ENCODE data around the gene THOC2.
"Not testable (repeated sequence)": the region's sequence is repeated elsewhere in the genome, so short reads cannot be mapped to it uniquely, and the experiment has no call there.

THOC2 gene

GRCh38 chrX:123665197-123665596 lies 67.7 kb downstream of the THOC2 start:
- DNase-seq, result no peak

GRCh38 chrX:123664467-123665167 lies 68.2 kb downstream of the THOC2 start:
- DNase-seq, result not testable (repeated sequence)

More at GRCh38 chrX:123665197-123665596, 67.7 kb downstream of the THOC2 start:
- TF ChIP-seq POLR2A (IDR thresholded peaks at IDR 0.05; ENCODE audit: low read length) (no peak), GATA1 (IDR thresholded peaks at IDR 0.05; ENCODE audit: low read depth, low read length) (no peak)

- not testable (repeated sequence) for DNase-seq
Observed at GRCh38 chrX:123663720-123664119, 69.1 kb downstream of the THOC2 start.

GRCh38 chrX:123656507-123656906 lies 76.3 kb downstream of the THOC2 start:
- DNase-seq, result not testable (repeated sequence)

GRCh38 chrX:123648811-123649181 lies 84.1 kb downstream of the THOC2 start:
- not testable (repeated sequence) for DNase-seq

- TF ChIP-seq GATA1 (IDR thresholded peaks at IDR 0.05; ENCODE audit: low read depth, low read length) (no peak), POLR2A (IDR thresholded peaks at IDR 0.05; ENCODE audit: low read length) (no peak)
- DNase-seq, result no peak
Observed at GRCh38 chrX:123648028-123648810, 84.6 kb downstream of the THOC2 start.

GRCh38 chrX:123647244-123647643 lies 85.6 kb downstream of the THOC2 start:
- DNase-seq, result no peak
- no peak for TF ChIP-seq POLR2A (IDR thresholded peaks at IDR 0.05; ENCODE audit: low read length)

GRCh38 chrX:123629502-123629901 lies 103.3 kb downstream of the THOC2 start:
- no peak for DNase-seq
- TF ChIP-seq GATA1 (IDR thresholded peaks at IDR 0.05; ENCODE audit: low read depth, low read length), result no peak
- no peak for TF ChIP-seq POLR2A (IDR thresholded peaks at IDR 0.05; ENCODE audit: low read length)

- TF ChIP-seq POLR2A (IDR thresholded peaks at IDR 0.05; ENCODE audit: low read length), result no peak
- TF ChIP-seq GATA1 (IDR thresholded peaks at IDR 0.05; ENCODE audit: low read depth, low read length), result no peak
- DNase-seq, result no peak
Observed at GRCh38 chrX:123626962-123627361, 105.9 kb downstream of the THOC2 start.

GRCh38 chrX:123625952-123626351 lies 106.9 kb downstream of the THOC2 start:
- no peak for DNase-seq
- no peak for TF ChIP-seq GATA1 (IDR thresholded peaks at IDR 0.05; ENCODE audit: low read depth, low read length)
- TF ChIP-seq POLR2A (IDR thresholded peaks at IDR 0.05; ENCODE audit: low read length), result no peak

GRCh38 chrX:123625477-123625876 lies 107.4 kb downstream of the THOC2 start:
- no peak for DNase-seq
- TF ChIP-seq GATA1 (IDR thresholded peaks at IDR 0.05; ENCODE audit: low read depth, low read length), result no peak

GRCh38 chrX:123617007-123617406 lies 115.8 kb downstream of the THOC2 start:
- no peak for DNase-seq
- TF ChIP-seq GATA1 (IDR thresholded peaks at IDR 0.05; ENCODE audit: low read depth, low read length) (no peak), POLR2A (IDR thresholded peaks at IDR 0.05; ENCODE audit: low read length) (no peak)

GRCh38 chrX:123610915-123611314 lies 121.9 kb downstream of the THOC2 start:
- no peak for DNase-seq
- TF ChIP-seq POLR2A (IDR thresholded peaks at IDR 0.05; ENCODE audit: low read length) (no peak), GATA1 (IDR thresholded peaks at IDR 0.05; ENCODE audit: low read depth, low read length) (no peak)

- no peak for DNase-seq
- TF ChIP-seq POLR2A (IDR thresholded peaks at IDR 0.05; ENCODE audit: low read length), result no peak
- TF ChIP-seq GATA1 (IDR thresholded peaks at IDR 0.05; ENCODE audit: low read depth, low read length), result no peak
Observed at GRCh38 chrX:123607806-123608205, 125.0 kb downstream of the THOC2 start.

GRCh38 chrX:123607270-123607669 lies 125.6 kb downstream of the THOC2 start:
- DNase-seq, result no peak
- no peak for TF ChIP-seq GATA1 (IDR thresholded peaks at IDR 0.05; ENCODE audit: low read depth, low read length)
- no peak for TF ChIP-seq POLR2A (IDR thresholded peaks at IDR 0.05; ENCODE audit: low read length)

GRCh38 chrX:123603491-123603890 lies 129.4 kb downstream of the THOC2 start:
- TF ChIP-seq GATA1 (IDR thresholded peaks at IDR 0.05; ENCODE audit: low read depth, low read length), result no peak
- TF ChIP-seq POLR2A (IDR thresholded peaks at IDR 0.05; ENCODE audit: low read length), result no peak
- DNase-seq, result no peak

All from erythroblast (primary cell).